ENCODE results near the gene GRK3. TPM values are rescaled to one million over a fixed set of nuclear protein-coding genes. Genes with fewer than 3 reads are reported as not detected.

GRK3 gene
- total RNA-seq, 1 donor from 2014 or later, result 74.9 TPM

DNA sequence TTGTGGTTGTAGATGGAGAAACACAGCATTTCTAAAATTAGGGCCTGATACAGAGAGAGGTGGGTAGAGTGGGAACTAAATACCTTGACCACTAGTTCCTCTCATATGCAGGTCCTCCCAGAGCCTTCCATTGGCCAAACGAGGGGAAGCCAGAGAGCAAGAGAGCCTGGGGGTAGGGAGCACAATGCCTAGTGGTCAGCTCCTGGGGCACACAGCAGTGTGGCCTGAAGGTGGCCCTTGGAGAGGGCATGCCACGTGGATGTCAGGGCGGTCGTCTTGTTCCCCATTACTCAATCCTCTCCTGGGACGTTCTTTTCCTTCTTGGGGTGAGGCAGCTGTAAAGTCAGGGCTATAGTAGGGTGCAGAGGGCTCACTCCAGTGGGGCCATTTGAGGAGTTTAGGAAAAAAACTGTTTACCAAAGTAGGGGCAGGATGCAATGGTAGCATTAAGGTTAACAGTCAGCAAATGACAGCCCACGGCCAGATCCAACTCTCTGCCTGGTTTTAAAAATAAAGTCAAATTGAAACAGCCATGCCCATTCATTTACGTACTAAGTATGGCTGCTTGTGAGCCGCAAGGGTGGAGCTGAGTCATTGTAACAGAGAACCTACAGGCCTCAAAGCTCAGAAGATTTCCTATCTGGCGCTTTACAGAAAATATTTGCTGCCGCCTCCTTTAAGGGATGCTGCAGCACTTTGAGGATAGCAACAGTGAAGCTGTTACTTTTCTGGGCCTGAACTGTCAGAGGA is 185.1 kb downstream of the GRK3 start:
- no peaks in the 10 kb centered on the region for H3K36me3 ChIP-seq
- no peaks in the 10 kb centered on the region for H3K27me3 ChIP-seq
- no peak for DNase-seq (ENCODE audit: low spot score in 2 of 2)
- H3K27ac ChIP-seq, result peak overlapping the region; percentile 85 to 86
- no peak overlapping the region for H3K4me3 ChIP-seq
- peaks cover 5 to 27% of the 10 kb centered on the region in 2 donors for H3K4me1 ChIP-seq
- intact Hi-C loops (cut with DNase I), result loop anchor here (10.0 kb wide), 2 partner anchors 675 to 855 kb away; no protein-coding TSS in a partner anchor
- TF ChIP-seq, protein P1, sequence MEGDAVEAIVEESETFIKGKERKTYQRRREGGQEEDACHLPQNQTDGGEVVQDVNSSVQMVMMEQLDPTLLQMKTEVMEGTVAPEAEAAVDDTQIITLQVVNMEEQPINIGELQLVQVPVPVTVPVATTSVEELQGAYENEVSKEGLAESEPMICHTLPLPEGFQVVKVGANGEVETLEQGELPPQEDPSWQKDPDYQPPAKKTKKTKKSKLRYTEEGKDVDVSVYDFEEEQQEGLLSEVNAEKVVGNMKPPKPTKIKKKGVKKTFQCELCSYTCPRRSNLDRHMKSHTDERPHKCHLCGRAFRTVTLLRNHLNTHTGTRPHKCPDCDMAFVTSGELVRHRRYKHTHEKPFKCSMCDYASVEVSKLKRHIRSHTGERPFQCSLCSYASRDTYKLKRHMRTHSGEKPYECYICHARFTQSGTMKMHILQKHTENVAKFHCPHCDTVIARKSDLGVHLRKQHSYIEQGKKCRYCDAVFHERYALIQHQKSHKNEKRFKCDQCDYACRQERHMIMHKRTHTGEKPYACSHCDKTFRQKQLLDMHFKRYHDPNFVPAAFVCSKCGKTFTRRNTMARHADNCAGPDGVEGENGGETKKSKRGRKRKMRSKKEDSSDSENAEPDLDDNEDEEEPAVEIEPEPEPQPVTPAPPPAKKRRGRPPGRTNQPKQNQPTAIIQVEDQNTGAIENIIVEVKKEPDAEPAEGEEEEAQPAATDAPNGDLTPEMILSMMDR (IDR thresholded peaks at IDR 0.05), result no peak
- H3K9me3 ChIP-seq, result no peaks in the 10 kb centered on the region

DNA sequence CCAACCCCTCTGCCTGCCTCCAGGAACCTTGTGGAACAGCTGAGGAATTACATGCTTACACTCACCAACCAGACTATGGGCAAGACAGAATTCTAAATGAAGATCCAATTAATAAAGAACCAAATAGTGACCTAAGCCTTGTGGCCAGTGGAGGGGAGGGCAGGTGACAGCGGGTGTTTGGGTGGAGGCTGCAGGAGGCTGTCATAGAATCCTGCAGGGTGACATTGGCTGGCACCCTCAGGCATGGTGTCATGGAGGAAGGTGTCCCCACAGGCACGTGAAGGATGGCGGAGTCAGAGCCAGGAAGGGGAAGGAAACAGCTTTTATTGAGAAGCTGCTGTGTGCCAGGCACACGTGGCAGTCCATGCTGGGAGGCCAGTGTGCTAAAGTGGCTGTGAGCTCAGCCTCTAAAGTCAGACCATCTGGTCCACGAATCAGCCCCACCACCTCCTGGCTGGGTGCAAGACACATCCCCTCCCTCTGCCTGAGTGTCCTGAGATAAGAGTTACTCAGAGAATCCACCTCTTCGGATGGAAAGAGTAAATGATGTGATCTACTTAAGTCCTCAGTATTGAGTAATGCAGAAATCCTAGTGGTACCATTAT is 186.2 kb downstream of the GRK3 start:
- Histone ChIP-seq H3K27ac (peak overlapping the region; percentile 17 to 19), H3K27me3 (no peaks in the 10 kb centered on the region), H3K4me1 (peaks cover 8 to 30% of the 10 kb centered on the region in 2 donors), H3K9me3 (no peaks in the 10 kb centered on the region), H3K36me3 (no peaks in the 10 kb centered on the region), H3K4me3 (no peak overlapping the region)
- no peak for DNase-seq (ENCODE audit: low spot score in 2 of 2)
- TF ChIP-seq, protein P1 (IDR thresholded peaks at IDR 0.05), result no peak
- intact Hi-C loops (cut with DNase I), result loop anchor here (10.0 kb wide), 1 partner anchor 676 kb away; no protein-coding TSS in a partner anchor

DNA sequence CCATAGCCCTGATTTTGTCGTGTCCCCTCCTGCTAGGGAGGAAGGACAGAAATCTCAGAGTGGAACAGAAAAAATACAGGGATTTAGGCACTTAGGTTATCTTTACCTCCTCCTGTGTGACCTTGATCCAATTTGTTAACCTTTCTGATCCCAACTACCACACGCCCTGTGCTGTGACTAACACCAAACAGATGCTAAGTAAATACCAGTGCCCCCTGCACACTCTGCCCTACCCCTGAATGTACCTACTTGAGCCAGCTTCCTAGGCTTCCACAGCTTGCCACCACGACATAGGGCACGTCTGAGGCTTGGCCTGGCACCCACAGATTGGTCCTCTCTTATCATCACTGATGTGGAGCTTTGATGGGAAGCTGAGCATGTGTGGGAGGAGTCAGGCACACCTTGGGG is 186.7 kb downstream of the GRK3 start:
- H3K27me3 ChIP-seq, result no peaks in the 10 kb centered on the region
- peak overlapping the region in 1 of 2 donors; percentile 19 for H3K27ac ChIP-seq
- H3K36me3 ChIP-seq, result no peaks in the 10 kb centered on the region
- DNase-seq (ENCODE audit: low spot score in 2 of 2), result no peak
- intact Hi-C loops (cut with DNase I), result loop anchor here (10.0 kb wide), 1 partner anchor 676 kb away; no protein-coding TSS in a partner anchor
- no peaks in the 10 kb centered on the region for H3K9me3 ChIP-seq
- no peak overlapping the region for H3K4me3 ChIP-seq
- TF ChIP-seq, protein P1 (IDR thresholded peaks at IDR 0.05), result no peak
- H3K4me1 ChIP-seq, result peaks cover 8 to 32% of the 10 kb centered on the region in 2 donors

DNA sequence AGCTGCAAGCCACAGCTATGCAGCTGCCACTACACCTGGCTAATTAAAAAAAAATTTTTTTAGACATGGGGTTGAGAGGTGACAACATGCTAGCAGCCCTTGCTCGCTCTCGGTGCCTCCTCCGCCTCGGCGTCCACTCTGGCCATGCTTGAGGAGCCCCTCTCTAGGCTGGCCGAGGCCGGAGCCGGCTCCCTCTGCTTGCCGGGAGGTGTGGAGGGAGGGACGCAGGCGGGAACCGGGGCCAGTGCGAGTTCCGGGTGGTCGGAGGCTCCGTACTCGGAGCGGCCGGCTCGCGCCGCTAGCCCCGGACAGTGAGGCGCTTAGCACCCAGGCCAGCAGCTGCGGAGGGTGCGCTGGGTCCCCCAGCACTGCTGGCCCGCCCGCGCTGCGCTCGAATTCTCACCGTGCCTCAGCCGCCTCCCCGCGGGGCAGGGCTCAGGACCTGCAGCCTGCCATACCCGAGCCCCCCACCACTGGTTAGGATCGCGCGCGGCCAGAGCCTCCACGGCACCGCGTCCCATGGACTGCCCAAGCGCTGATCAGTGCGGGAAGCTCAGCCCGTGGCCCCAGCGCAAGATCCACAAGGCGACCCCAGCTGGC is 188.2 kb downstream of the GRK3 start:
- H3K4me3 ChIP-seq, result peak overlapping the region in 1 of 2 donors; percentile 27
- intact Hi-C loops (cut with DNase I), result loop anchor here (10.0 kb wide), 1 partner anchor 678 kb away; no protein-coding TSS in a partner anchor
- no peaks in the 10 kb centered on the region for H3K27me3 ChIP-seq
- peaks cover 8 to 23% of the 10 kb centered on the region in 2 donors for H3K4me1 ChIP-seq
- no peaks in the 10 kb centered on the region for H3K9me3 ChIP-seq
- no peaks in the 10 kb centered on the region for H3K36me3 ChIP-seq
- DNase-seq (ENCODE audit: low spot score in 2 of 2), result no peak
- H3K27ac ChIP-seq, result peak overlapping the region in 1 of 2 donors; percentile 41
- TF ChIP-seq, protein P1 (IDR thresholded peaks at IDR 0.05), result no peak

DNA sequence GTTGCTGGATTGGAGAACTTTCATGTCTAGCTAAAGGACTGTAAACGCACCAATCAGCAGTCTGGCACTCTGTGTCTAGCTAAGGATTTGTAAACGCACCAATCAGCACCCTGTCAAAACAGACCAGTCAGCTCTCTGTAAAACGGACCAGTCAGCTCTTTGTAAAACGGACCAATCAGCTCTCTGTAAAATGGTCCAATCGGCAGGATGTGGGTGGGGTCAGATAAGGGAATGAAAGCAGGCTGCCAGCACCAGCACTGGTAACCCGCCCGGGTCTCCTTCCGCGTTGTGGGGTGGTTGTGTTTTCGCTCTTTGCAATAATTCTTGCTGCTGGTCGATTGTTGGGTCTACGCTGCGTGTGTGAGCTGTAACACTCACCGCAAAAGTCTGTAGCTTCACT is 188.8 kb downstream of the GRK3 start:
- intact Hi-C loops (cut with DNase I), result loop anchor here (10.0 kb wide), 1 partner anchor 678 kb away; no protein-coding TSS in a partner anchor
- no peaks in the 10 kb centered on the region for H3K9me3 ChIP-seq
- H3K4me1 ChIP-seq, result peaks cover 3 to 20% of the 10 kb centered on the region in 2 donors

More for the DNA sequence above, 188.8 kb downstream of the GRK3 start:
- H3K27ac ChIP-seq, result peak overlapping the region; percentile 87 to 89
- TF ChIP-seq, protein P1 (IDR thresholded peaks at IDR 0.05), result no peak
- no peaks in the 10 kb centered on the region for H3K27me3 ChIP-seq
- no peak overlapping the region for H3K4me3 ChIP-seq
- no peaks in the 10 kb centered on the region for H3K36me3 ChIP-seq
- DNase-seq (ENCODE audit: low spot score in 2 of 2), result no peak

Measured in ascending aorta (tissue), 2 donors.